Right ventricle myocardium superior (tissue), 1 donor: ENCODE measurements around the gene PHOX2A. TPM values are rescaled to one million over a fixed set of nuclear protein-coding genes. Genes with fewer than 3 reads are reported as not detected.

ENCODE experiments used
- ATAC-seq: fragments of 200-7000 bp; cut with Tn5 transposase; one replicate; pipeline ENCODE4 v1.9.1; 2020; ENCODE audit warnings: mild to moderate bottlenecking; ENCODE audit not compliant: poor library complexity
- DNase-seq: peaks from one replicate; pipeline ENCODE4 v3.0.0-alpha.2; 2020
- intact Hi-C: fragments of 100-400 bp; cut with DNase I; formaldehyde crosslinking; loops from one replicate; pipeline ENCODE4 v1.11.2; 2022
- total RNA-seq: library from RNA; stranded (reverse); fragmentation: NEBNext Ultra II Directional; extraction: Animal tissue kit (Norgen Biotek cat#: 25700); gene quantifications from one replicate; pipeline ENCODE4 v1.2.1, GENCODE V29; 2021
- donor health status: DM: no; HTN: yes; CAD: no; lungs with severe emphysema.

The PHOX2A gene
- total RNA-seq, 1 donor from 2014 or later, result not detected

DNA sequence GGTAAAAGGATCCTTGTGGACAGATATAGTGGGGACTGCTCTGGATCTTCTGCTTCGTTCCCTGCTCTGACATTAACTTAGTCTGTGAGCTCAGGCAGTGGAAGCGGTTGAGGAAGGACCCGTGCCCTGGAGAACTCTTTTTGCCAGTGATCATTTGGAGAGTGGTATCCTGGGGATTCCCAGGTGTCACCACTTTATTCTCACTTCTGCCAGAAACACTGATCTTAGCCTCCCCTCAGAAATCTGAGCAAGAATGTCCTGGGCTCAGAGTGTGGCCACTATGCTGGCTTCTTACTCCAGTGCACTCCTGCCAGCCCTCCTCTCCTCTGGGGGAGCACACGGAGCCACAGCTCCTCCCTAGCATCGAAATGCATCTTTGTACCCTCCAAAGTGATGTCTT, 7.6 kb upstream of the PHOX2A start:
- no peak for ATAC-seq
- intact Hi-C loops, result no loop called here
- no peak for DNase-seq

DNA sequence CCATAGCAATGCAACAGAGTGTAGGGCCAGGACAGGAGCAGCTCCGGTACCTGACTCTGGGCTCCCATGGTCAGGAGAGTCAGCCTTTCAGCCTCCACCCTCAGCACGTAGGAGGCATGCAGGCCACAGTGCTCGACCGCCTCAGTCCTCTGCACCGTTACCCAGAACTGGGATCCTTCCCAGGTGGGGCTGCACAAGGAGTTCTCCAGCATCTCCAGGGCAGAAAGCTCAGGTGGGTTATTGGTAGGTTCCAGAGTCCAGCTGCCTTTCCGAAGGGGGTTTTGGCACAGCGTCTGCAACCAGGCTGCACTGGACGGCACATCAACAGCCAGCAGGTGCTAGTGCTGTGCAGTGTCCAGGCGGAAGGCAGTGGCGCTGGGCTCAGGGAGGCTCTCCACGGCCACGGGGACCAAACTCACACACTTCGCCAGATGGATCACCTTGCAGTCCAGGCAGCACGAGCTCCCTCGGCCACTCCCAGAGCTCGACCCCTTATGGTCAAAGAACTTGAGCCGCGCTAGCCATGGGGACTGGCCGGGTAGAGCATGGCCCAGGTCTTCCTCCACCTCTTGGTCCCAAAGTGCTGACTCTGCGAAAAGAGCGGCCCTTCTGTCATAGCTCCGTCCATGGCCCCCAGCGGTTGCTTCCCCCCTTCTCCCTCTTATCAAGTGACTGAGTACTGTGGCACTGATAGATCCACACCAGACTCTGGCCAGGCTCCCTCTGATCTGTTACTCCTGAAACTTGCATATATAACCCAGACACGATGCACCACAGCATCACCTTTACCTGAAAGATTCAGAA, 6.9 kb upstream of the PHOX2A start:
- ATAC-seq (no peak), DNase-seq (no peak)
- intact Hi-C loops, result no loop called here

GRCh38 chr11:72249961-72250360, 6.0 kb upstream of the PHOX2A start:
- ATAC-seq (no peak), DNase-seq (no peak)

DNA sequence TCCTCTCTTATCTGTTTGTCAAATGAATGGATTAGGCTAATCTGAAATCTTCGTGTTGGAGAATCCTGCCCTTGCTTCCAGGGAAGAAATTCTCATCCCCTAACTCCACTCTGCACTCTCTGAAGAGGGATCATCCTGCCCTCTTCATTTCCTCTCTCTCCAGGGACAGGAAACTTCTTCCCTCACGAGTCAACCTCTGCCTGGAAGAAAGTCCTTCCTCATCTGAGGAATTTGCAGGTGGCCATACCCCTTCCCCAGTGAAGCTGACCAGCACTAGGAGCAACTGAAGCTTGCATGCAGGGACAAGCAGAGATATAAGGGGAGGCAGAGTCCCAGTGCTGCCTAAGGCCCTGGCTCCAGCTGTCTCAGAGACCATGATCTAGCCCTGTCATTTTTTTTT, 3.6 kb upstream of the PHOX2A start:
- DNase-seq, result no peak
- intact Hi-C loops, result no loop called here
- no peak for ATAC-seq

More at GRCh38 chr11:72249961-72250360, 6.0 kb upstream of the PHOX2A start:
- intact Hi-C loops, result no loop called here

- ATAC-seq (no peak), DNase-seq (no peak)
- intact Hi-C loops, result no loop called here
Observed at GRCh38 chr11:72245263-72245816, 1.4 kb upstream of the PHOX2A start.

- ATAC-seq (no peak), DNase-seq (no peak)
- intact Hi-C loops, result no loop called here
Observed at GRCh38 chr11:72244361-72245262, 636 bp upstream of the PHOX2A start.

- ATAC-seq (no peak), DNase-seq (no peak)
- intact Hi-C loops, result no loop called here
Observed at GRCh38 chr11:72243173-72244059, 560 bp downstream of the PHOX2A start.

DNA sequence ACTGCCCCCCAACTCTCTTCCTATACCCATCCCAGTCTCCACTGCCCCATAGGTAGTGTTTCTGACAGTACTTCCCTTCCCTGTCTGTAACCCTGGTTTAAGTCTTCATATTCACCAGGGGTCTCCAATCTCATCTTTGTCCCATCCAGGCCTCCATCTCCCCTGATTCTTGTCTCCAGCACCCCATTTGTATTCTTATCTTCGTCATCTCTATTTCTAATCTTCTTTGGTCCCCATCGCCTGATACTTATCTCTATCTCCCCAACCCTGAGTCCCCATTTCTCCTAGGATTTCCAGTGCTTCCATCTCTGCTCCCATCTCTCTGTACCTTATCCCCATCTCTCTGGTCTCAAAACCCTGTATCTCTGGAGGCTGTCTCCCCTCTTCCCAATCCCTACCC, 1.8 kb downstream of the PHOX2A start:
- ATAC-seq, result no peak
- intact Hi-C loops, result no loop called here
- no peak for DNase-seq

- ATAC-seq (no peak), DNase-seq (no peak)
- intact Hi-C loops, result no loop called here
Observed at GRCh38 chr11:72241291-72241781, 2.6 kb downstream of the PHOX2A start.

DNA sequence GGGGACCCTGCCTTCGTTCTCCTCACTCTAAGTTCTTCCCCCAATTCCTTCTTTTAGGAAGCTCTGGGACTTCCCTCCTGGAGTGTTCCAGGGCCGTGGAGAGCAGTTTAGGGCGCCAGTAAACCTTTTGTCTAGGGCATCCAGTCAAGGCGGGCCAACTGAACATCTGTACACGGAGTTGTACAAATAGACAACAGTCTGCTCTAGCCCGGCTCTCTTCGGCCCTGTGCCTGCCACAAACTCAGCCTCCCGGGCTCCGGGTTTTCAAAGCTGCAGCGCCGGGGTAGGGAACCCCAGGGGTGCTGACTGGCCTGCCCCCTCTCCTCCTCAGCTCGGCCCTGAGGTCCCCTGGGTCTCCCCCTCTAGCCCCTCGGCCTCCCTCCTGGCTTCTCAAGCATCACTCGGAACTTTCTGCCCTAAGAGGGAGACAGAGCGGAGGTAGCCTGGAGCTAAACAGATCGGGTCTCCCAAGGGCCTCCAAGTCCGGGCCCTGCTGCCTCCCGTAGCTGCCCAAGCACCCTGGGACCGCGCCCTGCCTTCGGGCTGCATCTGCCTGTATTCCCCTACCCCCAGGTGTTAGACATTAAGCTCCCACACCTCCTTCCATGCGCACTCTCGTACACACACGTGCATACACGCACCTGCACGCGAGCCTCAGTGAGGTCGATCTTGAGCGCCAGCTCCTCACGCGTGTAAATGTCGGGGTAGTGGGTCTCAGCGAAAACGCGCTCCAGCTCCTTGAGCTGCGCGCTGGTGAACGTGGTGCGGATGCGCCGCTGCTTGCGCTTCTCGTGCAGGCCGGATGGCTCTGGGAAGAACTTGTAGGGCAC, 3.3 kb downstream of the PHOX2A start:
- peak; percentile 4 for ATAC-seq
- intact Hi-C loops, result no loop called here
- no peak for DNase-seq

DNA sequence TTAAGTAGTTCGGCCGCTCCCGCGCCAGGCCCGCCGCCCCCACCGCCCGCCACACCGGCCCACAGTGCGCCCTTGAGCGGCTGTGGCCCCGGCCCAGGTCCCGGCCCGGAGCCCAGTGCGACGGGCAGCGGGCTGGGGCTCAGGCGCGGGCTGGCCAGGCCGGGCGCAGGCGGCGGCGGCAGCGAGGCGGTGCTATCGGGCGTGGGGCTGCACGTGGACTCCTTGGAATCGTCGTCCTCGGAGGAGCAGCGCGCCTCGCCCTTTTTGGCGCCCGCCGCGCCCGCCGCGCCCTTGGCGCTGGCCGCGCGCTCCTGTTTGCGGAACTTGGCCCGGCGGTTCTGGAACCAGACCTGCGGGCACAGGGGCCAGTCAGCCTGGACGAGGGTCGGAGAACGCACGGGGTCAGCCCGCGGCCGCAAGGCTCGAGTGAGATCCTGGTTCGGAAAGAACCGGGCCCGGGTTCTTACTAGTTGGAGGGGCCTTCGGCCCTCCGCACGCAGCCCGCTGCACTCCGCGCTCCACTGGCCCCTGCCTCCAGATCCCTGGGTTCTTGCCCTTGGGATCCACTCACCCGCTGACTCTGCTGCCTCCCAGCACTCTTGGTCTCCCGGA, 4.0 kb downstream of the PHOX2A start:
- intact Hi-C loops, result no loop called here
- peak; percentile 82 for DNase-seq
- ATAC-seq, result peak; percentile 72

GRCh38 chr11:72239313-72239848, 4.6 kb downstream of the PHOX2A start:
- peak; percentile 84 for DNase-seq
- intact Hi-C loops, result no loop called here

GRCh38 chr11:72238492-72239312, 5.3 kb downstream of the PHOX2A start:
- ATAC-seq (peak; percentile 5), DNase-seq (no peak)
- intact Hi-C loops, result no loop called here

More at GRCh38 chr11:72239313-72239848, 4.6 kb downstream of the PHOX2A start:
- ATAC-seq, result peak; percentile 45

GRCh38 chr11:72238040-72238450, 5.9 kb downstream of the PHOX2A start:
- DNase-seq (peak; percentile 65), ATAC-seq (peak; percentile 33)
- intact Hi-C loops, result no loop called here

DNA sequence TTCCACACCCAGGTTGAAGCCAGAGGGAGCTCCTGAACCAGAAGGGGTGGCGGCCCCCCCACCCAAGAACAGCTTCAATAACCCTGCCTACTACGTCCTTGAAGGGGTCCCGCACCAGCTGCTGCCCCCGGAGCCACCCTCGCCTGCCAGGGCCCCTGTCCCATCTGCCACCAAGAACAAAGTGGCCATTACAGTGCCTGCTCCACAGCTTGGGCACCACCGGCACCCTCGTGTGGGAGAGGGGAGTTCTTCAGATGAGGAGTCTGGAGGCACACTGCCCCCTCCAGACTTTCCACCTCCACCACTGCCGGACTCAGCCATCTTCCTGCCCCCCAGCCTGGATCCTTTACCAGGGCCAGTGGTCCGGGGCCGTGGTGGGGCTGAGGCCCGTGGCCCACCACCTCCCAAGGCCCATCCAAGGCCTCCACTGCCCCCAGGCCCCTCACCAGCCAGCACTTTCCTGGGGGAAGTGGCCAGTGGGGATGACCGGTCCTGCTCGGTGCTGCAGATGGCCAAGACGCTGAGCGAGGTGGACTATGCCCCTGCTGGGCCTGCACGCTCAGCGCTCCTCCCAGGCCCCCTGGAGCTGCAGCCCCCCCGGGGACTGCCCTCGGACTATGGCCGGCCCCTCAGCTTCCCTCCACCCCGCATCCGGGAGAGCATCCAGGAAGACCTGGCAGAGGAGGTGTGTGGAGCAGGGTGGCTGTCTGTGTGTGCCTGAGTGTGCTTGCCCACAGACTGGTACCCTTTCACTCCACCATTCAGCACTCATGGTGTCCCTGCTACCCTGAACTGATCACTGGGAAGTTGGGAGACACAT, 6.7 kb downstream of the PHOX2A start:
- intact Hi-C loops, result no loop called here
- peak; percentile 1 for ATAC-seq
- no peak for DNase-seq
